UCSD-AML1 (cell line): ENCODE results near the gene PDZD7.
"Not testable (repeated sequence)": the region's sequence is repeated elsewhere in the genome, so short reads cannot be mapped to it uniquely, and the experiment has no call there.

ENCODE experiments used
- DNase-seq: peaks from one replicate; lab custom pipeline; 2025; ENCODE audit not compliant: unreplicated experiment; lab: John Stamatoyannopoulos, UW

PDZD7 gene

DNA sequence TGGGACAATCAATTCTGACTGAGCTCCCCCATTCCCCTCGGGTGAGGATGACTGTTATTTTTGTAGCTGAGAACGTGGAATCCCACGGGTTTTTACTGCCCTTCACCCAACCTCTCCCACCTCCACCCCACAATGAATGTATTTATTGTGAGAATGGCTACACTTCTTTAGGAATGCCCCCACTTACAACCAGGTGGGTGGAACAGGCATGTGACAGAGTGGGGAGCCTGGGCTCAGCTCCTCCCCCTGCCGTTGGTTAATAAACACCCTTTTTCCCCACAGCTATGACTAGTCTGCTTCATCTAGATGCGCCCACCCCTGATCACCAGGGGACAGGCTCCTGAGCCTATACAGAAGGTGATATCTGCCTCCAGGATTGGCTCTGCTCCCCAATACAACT is 45.6 kb downstream of the PDZD7 start:
- DNase-seq: no peak

DNA sequence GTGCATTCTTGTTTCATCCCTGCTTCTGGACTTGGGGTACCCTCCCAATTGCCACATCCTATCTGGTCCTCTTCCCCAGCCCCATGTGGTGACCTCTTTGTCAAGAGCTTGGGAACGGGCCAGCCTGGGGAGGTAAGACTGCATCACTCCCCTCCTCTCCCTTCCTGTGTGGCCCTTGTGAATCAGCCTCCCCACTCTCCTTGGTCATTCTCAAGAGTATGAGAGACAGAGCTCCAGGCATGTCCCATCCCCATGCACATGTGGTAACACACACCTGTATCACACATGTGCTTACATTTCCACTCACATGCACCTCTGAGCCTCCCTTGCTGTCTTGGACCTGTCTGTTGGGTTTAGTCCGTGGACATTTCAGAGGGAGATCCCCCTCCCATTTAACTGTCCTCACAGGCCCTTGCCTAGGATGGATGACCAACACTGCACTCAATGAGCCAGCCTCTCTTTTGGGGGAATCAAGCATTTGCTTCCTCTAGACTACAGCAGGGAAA is 46.2 kb downstream of the PDZD7 start:
- no peak for DNase-seq

DNA sequence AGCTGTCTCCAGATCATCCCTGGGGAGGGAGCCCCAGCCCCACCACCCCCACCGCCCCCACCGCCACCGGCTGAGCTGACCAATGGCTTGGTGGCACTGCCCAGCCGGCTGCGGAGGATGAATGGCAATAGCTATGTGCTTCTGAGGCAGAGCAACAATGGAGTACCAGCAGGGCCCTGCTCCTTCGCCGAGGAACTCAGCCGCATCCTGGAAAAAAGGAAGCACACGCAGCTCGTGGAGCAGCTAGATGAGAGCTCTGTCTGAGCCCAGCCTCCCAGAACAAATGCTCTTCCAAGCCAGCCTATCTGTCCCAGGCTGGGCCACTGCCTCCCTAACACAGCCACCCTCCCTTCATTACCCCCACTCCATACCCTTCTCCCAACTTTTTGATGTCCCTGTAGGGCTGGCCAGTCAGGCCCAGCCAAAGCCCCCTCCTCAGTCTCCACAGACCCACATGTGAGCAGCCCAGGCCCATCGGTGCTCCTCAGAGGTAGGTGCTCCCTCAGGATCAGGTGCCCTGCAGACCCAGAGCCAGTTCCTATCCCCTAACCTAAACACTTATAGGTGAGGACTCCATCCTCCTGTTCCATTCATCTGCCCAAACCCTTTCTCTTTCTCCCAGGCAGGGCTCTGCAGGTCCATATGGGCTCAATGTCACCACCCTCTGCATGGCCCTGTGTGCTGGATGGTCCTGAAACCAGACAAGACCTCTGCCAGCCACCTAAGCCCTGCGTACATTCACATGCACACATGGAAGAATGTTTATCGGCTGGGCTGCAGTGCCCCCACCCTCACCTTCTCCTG is 46.9 kb downstream of the PDZD7 start:
- DNase-seq: no peak

DNA sequence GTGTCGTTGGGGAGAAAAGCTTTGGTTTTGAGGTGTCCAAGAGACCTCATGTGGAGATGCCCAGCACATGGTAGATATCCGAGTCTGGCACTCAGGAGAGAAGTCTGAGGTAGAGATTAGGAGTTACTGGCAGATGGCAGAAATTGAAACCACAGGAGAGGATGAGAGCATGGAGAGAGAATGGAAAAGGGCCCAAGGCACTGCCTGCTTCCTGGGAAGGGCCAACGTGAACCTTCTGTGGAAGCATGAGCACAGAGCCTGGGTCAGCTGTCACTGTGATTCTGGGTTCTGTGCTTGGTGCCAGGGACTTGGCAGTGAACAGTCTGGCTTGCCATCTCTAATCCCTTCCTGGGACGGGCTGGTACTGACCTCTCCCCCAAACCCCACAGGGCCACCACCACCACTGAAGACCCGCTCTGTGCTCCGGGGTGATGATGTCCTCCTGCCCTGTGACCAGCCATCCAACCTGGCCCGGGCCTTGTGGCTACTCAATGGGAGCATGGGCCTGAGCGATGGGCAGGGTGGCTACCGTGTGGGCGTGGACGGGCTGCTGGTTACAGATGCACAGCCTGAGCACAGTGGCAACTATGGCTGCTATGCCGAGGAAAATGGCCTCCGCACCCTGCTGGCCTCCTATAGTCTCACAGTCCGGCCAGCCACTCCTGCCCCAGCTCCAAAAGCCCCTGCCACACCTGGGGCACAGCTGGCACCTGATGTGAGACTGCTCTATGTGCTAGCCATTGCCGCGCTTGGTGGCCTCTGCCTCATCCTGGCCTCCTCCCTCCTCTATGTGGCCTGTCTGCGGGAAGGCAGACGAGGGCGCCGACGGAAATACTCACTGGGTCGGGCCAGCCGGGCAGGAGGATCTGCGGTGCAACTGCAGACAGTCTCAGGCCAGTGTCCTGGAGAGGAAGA is 47.8 kb downstream of the PDZD7 start:
- DNase-seq: no peak

DNA sequence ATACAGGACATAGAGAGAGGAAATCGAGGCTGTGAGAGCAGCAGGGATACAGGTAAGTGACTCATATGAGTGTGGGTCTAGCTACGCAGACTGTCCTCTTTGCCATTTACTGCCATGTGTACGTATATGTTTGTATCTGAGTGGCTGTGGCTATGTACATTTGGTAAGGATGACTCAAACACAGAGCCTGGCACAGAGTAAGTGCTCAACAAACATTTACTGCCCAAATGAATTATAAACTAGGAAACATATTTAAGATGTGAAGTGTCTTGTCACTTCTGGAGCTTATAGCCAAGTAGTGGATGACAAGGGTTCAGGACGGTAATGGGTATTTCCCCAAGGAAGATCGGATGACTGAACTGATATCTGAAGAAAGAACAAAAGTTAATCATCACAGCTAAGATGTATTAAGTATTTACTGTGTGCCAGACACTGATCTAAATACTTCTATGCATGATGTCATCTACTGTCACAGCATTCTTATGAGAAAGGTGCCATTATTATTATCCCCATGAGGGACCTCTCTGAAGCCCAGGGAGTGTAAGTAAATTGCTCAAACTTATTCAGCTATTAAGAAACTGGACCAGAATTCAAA is 49.7 kb downstream of the PDZD7 start:
- DNase-seq: no peak

DNA sequence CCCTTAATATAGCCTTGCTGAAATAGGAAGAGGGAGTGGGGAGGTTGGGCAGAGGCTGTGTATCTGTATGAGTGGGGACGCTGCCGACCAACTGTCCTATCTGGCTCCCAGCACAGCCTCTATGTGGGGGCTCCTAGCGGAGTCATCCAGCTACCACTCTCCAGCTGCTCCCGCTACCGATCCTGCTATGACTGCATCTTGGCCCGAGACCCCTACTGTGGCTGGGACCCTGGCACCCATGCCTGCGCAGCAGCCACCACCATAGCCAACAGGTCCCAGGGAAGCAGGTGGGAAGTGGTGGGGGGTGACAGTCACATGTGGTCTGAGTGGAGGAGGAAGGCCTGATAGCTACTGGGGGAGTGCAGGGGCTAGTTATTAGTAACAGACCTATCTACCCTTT is 50.2 kb downstream of the PDZD7 start:
- no peak for DNase-seq

DNA sequence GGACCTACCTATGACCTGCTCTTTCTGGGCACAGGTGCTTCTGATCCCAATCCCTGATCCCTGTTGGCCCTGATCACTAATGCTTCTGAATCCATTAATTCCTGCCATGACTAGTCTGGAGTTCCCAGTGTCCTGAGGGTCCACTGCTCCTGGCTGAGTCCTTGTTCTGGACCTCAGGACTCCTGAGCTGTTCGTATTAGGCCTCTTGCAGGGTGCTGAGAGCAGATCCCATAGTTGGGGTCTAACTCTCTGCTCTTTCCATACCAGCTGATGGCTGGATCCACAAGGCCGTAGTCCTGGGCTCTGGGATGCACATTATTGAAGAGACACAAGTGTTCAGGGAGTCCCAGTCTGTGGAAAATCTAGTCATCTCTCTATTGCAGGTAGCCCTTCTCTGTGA is 50.6 kb downstream of the PDZD7 start:
- DNase-seq: no peak

DNA sequence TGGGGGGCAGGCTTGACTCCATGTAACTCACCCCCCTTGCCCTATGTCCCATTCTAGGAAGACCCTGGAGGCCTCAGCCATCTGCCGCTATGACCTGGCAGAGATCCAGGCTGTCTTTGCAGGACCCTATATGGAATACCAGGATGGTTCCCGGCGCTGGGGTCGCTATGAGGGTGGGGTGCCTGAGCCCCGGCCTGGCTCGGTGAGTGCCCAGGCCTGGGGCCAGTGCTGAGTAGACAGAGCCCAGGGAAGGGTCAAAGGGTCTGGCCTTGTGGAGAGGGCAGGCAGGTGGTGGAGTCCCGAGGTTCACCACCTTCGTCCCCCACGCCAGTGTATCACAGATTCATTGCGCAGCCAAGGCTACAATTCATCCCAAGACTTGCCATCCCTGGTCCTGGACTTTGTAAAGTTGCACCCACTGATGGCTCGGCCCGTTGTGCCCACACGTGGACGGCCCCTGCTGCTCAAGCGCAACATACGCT is 51.1 kb downstream of the PDZD7 start:
- DNase-seq: no peak

DNA sequence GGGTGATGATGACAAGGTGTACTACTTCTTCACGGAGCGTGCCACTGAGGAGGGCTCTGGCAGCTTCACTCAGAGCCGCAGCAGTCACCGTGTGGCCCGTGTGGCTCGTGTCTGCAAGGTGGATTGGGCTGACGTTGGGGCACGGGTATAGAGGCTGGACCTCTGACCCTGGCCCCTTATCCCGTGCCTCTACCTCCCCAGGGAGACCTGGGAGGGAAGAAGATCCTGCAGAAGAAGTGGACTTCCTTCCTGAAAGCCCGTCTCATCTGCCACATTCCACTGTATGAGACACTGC is 52.1 kb downstream of the PDZD7 start:
- DNase-seq: no peak

DNA sequence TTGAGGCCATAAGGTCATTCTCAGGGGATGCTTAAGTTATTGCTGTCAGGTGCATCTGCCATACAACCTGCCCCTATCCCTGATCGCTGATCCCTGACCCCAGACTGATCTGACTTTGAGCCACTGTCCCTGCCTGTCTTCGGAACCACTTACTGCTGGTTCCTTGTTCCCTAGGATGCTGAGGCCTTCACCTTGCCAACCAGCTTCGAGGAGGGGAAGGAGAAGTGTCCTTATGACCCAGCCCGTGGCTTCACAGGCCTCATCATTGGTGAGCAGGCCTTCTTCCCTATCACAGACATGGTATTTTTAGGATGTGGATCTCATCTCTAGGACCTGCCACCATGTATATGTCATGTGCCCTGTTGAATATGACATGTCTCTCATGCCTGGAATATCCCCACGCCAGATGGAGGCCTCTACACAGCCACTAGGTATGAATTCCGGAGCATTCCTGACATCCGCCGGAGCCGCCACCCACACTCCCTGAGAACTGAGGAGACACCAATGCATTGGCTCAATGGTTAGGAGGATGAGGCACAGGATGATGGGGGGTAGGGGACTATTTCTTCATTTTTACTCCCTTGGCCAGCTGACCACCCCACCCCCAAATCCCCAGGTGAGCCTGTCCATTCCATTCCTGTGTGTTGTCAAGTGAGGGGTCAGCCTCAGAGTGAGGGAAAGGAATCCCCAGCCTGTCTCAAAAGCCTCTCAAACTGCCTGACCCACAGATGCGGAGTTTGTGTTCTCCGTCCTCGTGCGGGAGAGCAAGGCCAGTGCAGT is 52.6 kb downstream of the PDZD7 start:
- DNase-seq: no peak

DNA sequence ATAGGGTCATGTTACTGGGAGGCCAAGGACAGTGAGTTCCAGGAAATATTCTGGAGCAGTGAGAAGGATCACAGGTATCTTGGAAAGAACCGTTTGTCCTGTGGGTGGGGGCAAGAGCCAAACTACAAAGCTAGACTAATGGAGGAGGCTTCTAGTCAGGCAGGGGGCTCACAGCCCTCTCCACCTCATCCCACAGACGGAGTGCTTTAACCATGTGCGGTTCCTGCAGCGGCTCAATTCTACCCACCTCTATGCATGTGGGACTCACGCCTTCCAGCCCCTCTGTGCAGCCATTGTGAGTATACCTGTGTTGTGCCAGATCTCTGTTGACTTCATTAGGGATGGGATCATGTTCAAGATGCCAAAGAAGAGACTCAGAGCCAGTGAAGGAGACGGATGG is 53.5 kb downstream of the PDZD7 start:
- DNase-seq: no peak

DNA sequence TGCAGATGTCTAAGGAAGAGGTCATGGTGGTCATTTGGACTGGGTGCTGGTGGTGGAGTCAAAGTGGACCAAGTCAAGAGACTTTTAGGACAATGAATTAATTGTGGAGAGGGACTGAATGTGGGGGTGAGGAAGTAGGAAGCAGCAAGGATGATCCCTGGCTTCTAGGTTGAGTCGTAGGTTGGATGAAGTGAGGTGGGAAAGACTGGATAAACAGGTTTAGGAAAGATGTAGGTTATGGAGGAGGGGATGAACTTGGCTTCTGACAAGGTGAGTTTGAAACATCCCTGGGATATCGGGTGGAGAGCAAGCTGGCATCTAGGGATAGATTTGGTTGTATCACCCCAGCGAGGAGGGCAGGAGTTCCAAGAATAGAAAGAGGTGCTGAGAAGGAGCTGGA is 54.0 kb downstream of the PDZD7 start:
- DNase-seq: no peak

DNA sequence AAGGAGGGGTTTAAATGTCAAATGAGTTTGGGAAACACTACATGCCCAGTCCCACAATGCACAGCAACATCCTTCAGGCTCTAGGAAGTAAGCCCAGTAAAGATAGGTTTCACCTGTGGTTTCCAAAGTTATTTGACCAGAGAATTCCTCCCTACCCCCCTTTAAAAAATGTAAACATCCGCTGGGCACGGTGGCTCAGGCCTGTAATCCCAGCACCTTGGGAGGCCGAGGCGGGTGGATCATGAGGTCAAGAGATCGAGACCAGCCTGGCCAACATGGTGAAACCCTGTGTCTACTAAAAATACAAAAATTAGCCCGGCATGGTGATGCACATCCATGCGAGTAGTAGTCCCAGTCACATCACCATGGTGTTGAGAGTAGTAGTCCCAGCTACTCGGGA is 55.5 kb downstream of the PDZD7 start:
- not testable (repeated sequence) for DNase-seq

DNA sequence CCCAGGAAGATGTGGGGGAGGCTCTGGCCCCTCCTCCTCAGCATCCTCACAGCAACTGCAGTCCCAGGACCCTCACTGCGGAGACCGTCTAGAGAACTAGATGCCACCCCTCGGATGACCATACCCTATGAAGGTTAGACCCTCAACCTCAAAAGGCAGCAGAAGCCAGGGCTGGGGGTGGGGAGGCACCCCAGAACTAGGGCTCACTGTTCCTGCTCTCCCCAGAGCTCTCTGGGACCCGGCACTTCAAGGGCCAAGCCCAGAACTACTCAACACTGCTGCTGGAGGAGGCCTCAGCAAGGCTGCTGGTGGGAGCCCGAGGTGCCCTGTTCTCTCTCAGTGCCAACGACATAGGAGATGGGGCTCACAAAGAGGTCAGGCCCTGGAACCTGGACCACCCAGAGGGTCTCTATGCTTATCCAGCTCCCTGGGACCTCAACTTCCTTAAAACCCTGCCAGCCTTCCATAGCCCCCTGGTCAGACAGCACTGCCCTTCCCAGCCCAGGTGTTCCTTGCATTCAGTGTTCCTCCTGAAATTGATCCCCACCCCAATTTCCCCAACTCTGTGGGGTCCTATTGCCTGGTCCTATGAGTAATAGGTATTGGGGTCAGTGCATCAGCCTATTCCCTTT is 57.9 kb downstream of the PDZD7 start:
- no peak for DNase-seq

DNA sequence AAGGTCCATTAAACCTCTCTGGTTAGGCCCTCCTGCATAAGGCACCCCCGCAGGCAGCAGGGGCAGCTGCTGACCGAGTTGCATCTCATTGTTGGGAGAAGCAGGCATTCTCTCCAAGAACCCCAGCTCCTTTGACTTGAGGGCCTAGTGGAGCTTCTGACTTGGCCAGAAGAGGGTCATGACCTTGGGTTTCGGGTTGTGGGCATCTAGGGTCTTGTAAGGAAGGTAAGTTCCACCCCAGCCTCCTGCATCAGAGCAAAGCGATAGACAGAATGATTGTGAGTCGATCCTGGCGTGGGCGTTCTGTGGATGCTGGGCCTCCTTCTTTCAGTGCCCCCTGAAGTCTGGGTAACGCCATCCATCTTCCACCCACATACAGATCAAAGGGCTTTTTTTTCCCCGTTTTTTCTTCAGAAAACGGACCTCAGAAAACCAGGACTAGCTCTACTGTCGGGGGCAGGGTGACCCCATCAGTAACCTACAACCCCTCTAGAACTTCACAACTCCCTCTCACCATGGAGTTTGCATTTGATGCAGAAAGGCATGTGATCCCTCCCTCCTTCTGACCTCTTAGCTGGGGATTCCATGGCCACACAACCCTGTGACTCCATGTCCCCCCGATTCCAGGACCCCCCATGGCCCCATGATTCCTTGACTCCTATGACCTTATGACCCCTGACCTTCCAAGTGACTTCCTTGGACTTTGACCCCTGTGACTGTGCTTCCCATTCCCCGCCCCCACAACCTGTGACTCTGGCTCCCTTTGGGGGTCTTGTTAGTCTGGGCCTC is 58.6 kb downstream of the PDZD7 start:
- no peak for DNase-seq

DNA sequence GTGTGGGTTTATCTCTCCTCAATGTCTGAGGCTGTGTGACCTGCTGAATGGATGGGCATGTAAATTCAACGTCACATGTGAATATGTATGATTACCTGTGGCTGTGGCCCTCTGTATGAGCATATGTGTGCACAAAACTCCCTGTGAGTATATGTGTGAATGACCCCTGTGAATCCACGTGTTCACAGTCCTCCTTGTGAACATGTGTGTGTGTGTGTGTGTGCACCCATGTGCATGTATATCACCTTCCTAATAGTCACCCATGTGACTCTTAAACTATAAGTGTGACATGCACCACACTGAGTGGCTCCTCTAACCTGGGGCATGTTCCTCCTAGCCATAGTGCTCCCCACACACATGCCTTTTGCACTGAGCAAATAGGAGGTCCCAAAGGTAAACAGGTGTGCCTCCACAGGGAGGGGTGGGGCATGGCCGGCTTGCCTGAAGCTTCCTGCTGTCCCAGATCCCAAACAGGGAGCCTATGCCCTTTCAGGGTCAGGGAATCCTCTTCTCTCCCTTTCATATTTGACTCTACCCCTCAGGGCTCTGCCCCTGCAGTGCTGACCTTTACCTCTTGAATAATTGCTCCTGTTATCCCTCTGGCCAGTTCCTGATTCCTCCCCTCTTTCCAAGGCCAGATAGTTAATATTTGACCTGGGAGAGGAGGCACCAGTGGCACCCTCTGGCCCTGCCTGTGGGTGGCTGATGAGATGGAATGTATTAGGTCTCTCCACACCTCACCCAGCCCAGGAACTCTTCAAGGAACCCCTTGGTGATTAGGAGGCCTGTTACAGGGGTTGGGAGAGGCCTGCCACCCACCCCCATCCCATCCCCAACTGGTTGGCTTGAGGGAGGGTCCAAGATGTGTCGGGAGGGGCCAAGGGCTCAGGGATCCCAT is 59.8 kb downstream of the PDZD7 start:
- no peak for DNase-seq

DNA sequence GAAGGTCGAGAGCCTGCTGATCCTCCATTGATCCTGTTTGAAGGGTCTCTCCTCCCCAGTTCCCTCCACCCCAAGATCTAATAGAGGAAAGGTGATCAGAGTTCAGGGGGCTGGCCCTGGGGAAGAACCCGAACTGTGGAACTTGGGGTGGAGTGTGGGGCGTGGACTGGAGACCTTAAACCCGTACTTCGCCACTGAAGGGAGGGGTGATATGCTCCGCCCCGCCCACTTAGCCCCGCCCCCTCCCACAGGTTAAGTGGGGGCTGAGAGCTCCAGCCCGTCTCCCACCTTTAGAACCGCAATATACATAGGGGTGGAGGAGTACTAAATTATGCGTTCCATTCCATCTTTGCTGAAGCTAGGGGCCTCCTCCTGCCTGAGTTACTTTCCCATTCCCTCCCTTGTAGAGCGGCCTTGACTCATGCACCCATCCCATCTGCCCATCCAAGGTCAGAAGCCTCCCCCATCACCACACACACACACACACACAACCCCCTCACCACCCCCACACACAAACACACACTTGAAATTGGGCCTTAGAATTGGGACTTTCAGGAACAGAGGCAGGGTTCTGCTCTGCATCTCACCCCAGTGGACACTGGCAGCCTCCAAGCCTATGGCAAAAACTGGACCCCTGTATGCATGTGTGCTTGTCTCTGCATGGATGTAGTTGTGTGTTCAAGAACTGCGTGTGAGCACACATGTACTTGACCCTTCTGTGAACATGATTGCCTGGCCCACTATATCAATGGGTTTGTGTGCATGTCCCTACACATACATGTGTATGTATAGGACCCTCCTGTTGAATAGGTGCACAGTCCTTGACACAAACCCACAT is 60.6 kb downstream of the PDZD7 start:
- DNase-seq: no peak
